KOPT-K1 (cell line): ENCODE results near the gene MAP3K7CL.

Experiments used
- H3K27ac ChIP-seq: fragments of 200-600 bp; sonication (generic); 2 replicates; pipeline ENCODE4 v1.5.1; 2016; ENCODE audit warnings: antibody characterized with exemption, mild to moderate bottlenecking, low read depth, low read length; ENCODE audit not compliant: poor library complexity, severe bottlenecking
- H3K36me3 ChIP-seq: fragments of 200-600 bp; sonication (generic); 2 replicates; pipeline ENCODE4 v1.5.1; 2017; ENCODE audit warnings: antibody characterized with exemption, mild to moderate bottlenecking, low read length, moderate library complexity; ENCODE audit not compliant: insufficient read depth
- H3K9me3 ChIP-seq: fragments of 200-600 bp; sonication (generic); 2 replicates; pipeline ENCODE4 v1.5.1; 2017; ENCODE audit warnings: antibody characterized with exemption, low read length, mild to moderate bottlenecking; ENCODE audit not compliant: insufficient read depth, poor library complexity, severe bottlenecking

Gene MAP3K7CL

GRCh38 chr21:29211205-29211604 is 80.8 kb downstream of the MAP3K7CL start:
- H3K9me3 ChIP-seq: no peaks in the 10 kb centered on the region
- H3K27ac ChIP-seq: no peak overlapping the region
- H3K36me3 ChIP-seq: no peaks in the 10 kb centered on the region

- no peaks in the 10 kb centered on the region for H3K36me3 ChIP-seq
- no peaks in the 10 kb centered on the region for H3K9me3 ChIP-seq
- H3K27ac ChIP-seq: no peak overlapping the region
Observed at GRCh38 chr21:29212446-29212845, 82.0 kb downstream of the MAP3K7CL start.

- Histone ChIP-seq H3K36me3 (no peaks in the 10 kb centered on the region), H3K27ac (no peak overlapping the region), H3K9me3 (no peaks in the 10 kb centered on the region)
Observed at GRCh38 chr21:29213513-29214385, 83.3 kb downstream of the MAP3K7CL start.

- Histone ChIP-seq H3K9me3 (no peaks in the 10 kb centered on the region), H3K27ac (no peak overlapping the region), H3K36me3 (no peaks in the 10 kb centered on the region)
Observed at GRCh38 chr21:29215709-29216108, 85.3 kb downstream of the MAP3K7CL start.

- H3K27ac ChIP-seq: no peak overlapping the region
- H3K36me3 ChIP-seq: no peaks in the 10 kb centered on the region
- no peaks in the 10 kb centered on the region for H3K9me3 ChIP-seq
Observed at GRCh38 chr21:29217818-29218291, 87.4 kb downstream of the MAP3K7CL start.

GRCh38 chr21:29218749-29219148 is 88.3 kb downstream of the MAP3K7CL start:
- Histone ChIP-seq H3K9me3 (no peaks in the 10 kb centered on the region), H3K27ac (no peak overlapping the region), H3K36me3 (no peaks in the 10 kb centered on the region)

- Histone ChIP-seq H3K9me3 (no peaks in the 10 kb centered on the region), H3K36me3 (no peaks in the 10 kb centered on the region), H3K27ac (no peak overlapping the region)
Observed at GRCh38 chr21:29219165-29219770, 88.8 kb downstream of the MAP3K7CL start.

GRCh38 chr21:29221253-29221744 is 90.9 kb downstream of the MAP3K7CL start:
- no peaks in the 10 kb centered on the region for H3K36me3 ChIP-seq
- H3K9me3 ChIP-seq: no peaks in the 10 kb centered on the region
- no peak overlapping the region for H3K27ac ChIP-seq

- no peaks in the 10 kb centered on the region for H3K36me3 ChIP-seq
- no peak overlapping the region for H3K27ac ChIP-seq
- no peaks in the 10 kb centered on the region for H3K9me3 ChIP-seq
Observed at GRCh38 chr21:29224006-29224405, 93.6 kb downstream of the MAP3K7CL start.
